ENCODE results near the gene MAGI1. TPM values are rescaled to one million over a fixed set of nuclear protein-coding genes. Genes with fewer than 3 reads are reported as not detected.

MAGI1 gene
- total RNA-seq, 1 experiment from 2014 or later = 38.6 TPM

GRCh38 chr3:65534805-65535204 lies 503.9 kb downstream of the MAGI1 start:
- RAD21 ChIA-PET (ENCODE audit: low non-redundant PET in 1 of 2, low total read pairs in 2 of 2, uncharacterized antibody in 2 of 2, unreplicated experiment in 2 of 2) = no interaction called here

More at GRCh38 chr3:65534805-65535204, 503.9 kb downstream of the MAGI1 start:
- no peak for TF ChIP-seq ATF3 (IDR thresholded peaks at IDR 0.05)
- no peak for TF ChIP-seq EZH2phosphoT487 (IDR thresholded peaks at IDR 0.05; ENCODE audit: borderline replicate concordance)
- TF ChIP-seq ELF1 (IDR thresholded peaks at IDR 0.05; ENCODE audit: borderline replicate concordance, low read depth) = no peak
- no peak for TF ChIP-seq CEBPB (IDR thresholded peaks at IDR 0.05; ENCODE audit: low read depth)
- no peak for TF ChIP-seq RAD21 (IDR thresholded peaks at IDR 0.05; ENCODE audit: low read depth)
- no peak for TF ChIP-seq POLR2A (IDR thresholded peaks at IDR 0.05; ENCODE audit: borderline replicate concordance, extremely low read depth, insufficient read depth, insufficient read length)
- TF ChIP-seq EZH2 (IDR thresholded peaks at IDR 0.05) = no peak
- TF ChIP-seq, protein P1, sequence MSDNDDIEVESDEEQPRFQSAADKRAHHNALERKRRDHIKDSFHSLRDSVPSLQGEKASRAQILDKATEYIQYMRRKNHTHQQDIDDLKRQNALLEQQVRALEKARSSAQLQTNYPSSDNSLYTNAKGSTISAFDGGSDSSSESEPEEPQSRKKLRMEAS (IDR thresholded peaks at IDR 0.05) = no peak
- TF ChIP-seq JUND (IDR thresholded peaks at IDR 0.05) = no peak
- no peak for TF ChIP-seq TCF7L2 (IDR thresholded peaks at IDR 0.05; ENCODE audit: borderline replicate concordance, extremely low read depth, insufficient read depth, insufficient read length)
- no peak for TF ChIP-seq SIN3A (IDR thresholded peaks at IDR 0.05; ENCODE audit: low read depth)
- no peak for TF ChIP-seq CBX3 (IDR thresholded peaks at IDR 0.05; ENCODE audit: low read depth)
- no peak for TF ChIP-seq POLR2AphosphoS5 (IDR thresholded peaks at IDR 0.05; ENCODE audit: low read depth, low read length)
- no peak for TF ChIP-seq FOSL1 (IDR thresholded peaks at IDR 0.05; ENCODE audit: low read depth)
- TF ChIP-seq, protein P2, sequence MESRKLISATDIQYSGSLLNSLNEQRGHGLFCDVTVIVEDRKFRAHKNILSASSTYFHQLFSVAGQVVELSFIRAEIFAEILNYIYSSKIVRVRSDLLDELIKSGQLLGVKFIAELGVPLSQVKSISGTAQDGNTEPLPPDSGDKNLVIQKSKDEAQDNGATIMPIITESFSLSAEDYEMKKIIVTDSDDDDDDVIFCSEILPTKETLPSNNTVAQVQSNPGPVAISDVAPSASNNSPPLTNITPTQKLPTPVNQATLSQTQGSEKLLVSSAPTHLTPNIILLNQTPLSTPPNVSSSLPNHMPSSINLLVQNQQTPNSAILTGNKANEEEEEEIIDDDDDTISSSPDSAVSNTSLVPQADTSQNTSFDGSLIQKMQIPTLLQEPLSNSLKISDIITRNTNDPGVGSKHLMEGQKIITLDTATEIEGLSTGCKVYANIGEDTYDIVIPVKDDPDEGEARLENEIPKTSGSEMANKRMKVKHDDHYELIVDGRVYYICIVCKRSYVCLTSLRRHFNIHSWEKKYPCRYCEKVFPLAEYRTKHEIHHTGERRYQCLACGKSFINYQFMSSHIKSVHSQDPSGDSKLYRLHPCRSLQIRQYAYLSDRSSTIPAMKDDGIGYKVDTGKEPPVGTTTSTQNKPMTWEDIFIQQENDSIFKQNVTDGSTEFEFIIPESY (IDR thresholded peaks at IDR 0.05; ENCODE audit: extremely low read depth, insufficient replicate concordance, low read length) = no peak
- TF ChIP-seq SP1 (IDR thresholded peaks at IDR 0.05; ENCODE audit: low read depth) = no peak
- TF ChIP-seq SRF (IDR thresholded peaks at IDR 0.05; ENCODE audit: low read depth) = no peak
- no peak for TF ChIP-seq CTCF (IDR thresholded peaks at IDR 0.05 in 2 of 3, conservative IDR thresholded peaks at IDR 0.05 in 1 of 3; ENCODE audit: borderline replicate concordance in 1 of 3, insufficient read depth in 1 of 3, low read depth in 2 of 3, low read length in 2 of 3)
- no peak for TF ChIP-seq YY1 (IDR thresholded peaks at IDR 0.05; ENCODE audit: extremely low read depth, insufficient replicate concordance, low read depth, low read length)
- TF ChIP-seq EGR1 (IDR thresholded peaks at IDR 0.05; ENCODE audit: low read depth) = no peak
- CTCF ChIA-PET = no interaction called here
- Histone ChIP-seq H3K4me1 (ENCODE audit: control insufficient read depth in 1 of 2, insufficient read depth in 2 of 2, low read length in 2 of 2) (no peaks in the 10 kb centered on the region), H3K79me2 (ENCODE audit: insufficient read depth, low read length) (no peaks in the 10 kb centered on the region), H3K9me2 (ENCODE audit: insufficient read depth) (no peaks in the 10 kb centered on the region), H3K27me3 (ENCODE audit: insufficient read depth, low read length) (no peaks in the 10 kb centered on the region), H3K36me3 (ENCODE audit: control insufficient read depth in 1 of 2, insufficient read depth in 2 of 2, low read length in 2 of 2) (no peaks in the 10 kb centered on the region), H3K4me2 (ENCODE audit: low read length) (no peak overlapping the region), H3K9me3 (ENCODE audit: control insufficient read depth in 1 of 2, insufficient read depth in 1 of 2, low read depth in 1 of 2, low read length in 2 of 2) (no peaks in the 10 kb centered on the region), H2AFZ (ENCODE audit: low read depth, low read length, poor library complexity, severe bottlenecking) (no peak overlapping the region), H3K27ac (ENCODE audit: low read depth, low read length) (no peak overlapping the region), H4K20me1 (ENCODE audit: insufficient read depth) (no peaks in the 10 kb centered on the region), H3K4me3 (replicated peaks in 1 of 2; ENCODE audit: low read depth in 1 of 2, low read length in 2 of 2) (no peak overlapping the region), H3K9ac (ENCODE audit: low read length) (no peak overlapping the region)
- intact Hi-C loops (cut with micrococcal nuclease) = no loop called here
- no peak for DNase-seq (ENCODE audit: low read depth, low spot score)
- POLR2A ChIA-PET = no interaction called here
- ATAC-seq = no peak
- no TSS peak for BruUV-seq (replicated peaks)
